MG63 (cell line): ENCODE results near the gene JAZF1. TPM values are rescaled to one million over a fixed set of nuclear protein-coding genes. Genes with fewer than 3 reads are reported as not detected.

ENCODE experiments used
- DNase-seq: peaks from one replicate; pipeline ENCODE4 v3.0.0-alpha.2; 2020
- H3K27me3 ChIP-seq: fragments of 250-450 bp; sonication (Bioruptor Pico); 2 replicates; pipeline ENCODE4 v1.5.1; 2020; ENCODE audit warnings: mild to moderate bottlenecking, moderate library complexity
- H3K36me3 ChIP-seq: fragments of 250-450 bp; sonication (Bioruptor Pico); 2 replicates; pipeline ENCODE4 v1.5.1; 2020; ENCODE audit warnings: mild to moderate bottlenecking, moderate library complexity
- H3K4me3 ChIP-seq: fragments of 250-450 bp; sonication (Bioruptor Pico); 2 replicates; pipeline ENCODE4 v1.5.1; 2020; ENCODE audit warnings: mild to moderate bottlenecking, moderate library complexity
- H3K9me3 ChIP-seq: fragments of 250-450 bp; sonication (Bioruptor Pico); 2 replicates; pipeline ENCODE4 v1.5.1; 2020; ENCODE audit warnings: mild to moderate bottlenecking, moderate library complexity
- total RNA-seq: library from RNA; depleted of rRNA; stranded (reverse); fragments of >200 nt; shearing (Covaris generic); gene quantifications from 2 replicates; pipeline ENCODE4 v1.2.3, GENCODE V29; 2014; ENCODE audit warnings: low replicate concordance

The JAZF1 gene
- total RNA-seq, 1 experiment from 2014 or later = 7.6 TPM

DNA sequence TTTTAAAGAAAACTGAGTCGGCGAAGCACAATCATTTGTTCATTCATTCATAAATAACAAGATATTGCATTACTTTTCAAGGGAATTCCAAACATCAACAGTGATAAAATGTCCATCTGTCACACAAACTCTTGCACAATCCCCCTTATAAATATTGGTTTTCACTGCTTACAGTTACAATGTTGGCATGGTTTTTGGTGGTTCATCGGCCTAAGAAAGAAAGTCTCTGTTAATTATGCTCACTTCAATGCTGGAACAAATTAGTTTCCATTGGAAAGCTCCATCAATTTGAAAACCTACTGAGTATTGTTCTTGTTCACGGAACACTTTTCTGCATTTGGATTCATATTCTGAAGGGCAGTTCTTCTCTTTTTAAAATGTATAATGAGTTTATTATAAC is 188.5 kb downstream of the JAZF1 start:
- no peak for DNase-seq
- no peaks in the 10 kb centered on the region; the same call in 1 of the 2 replicates for H3K27me3 ChIP-seq
- H3K36me3 ChIP-seq = peaks cover 12% of the 10 kb centered on the region
- H3K4me3 ChIP-seq = no peak overlapping the region
- no peaks in the 10 kb centered on the region for H3K9me3 ChIP-seq

DNA sequence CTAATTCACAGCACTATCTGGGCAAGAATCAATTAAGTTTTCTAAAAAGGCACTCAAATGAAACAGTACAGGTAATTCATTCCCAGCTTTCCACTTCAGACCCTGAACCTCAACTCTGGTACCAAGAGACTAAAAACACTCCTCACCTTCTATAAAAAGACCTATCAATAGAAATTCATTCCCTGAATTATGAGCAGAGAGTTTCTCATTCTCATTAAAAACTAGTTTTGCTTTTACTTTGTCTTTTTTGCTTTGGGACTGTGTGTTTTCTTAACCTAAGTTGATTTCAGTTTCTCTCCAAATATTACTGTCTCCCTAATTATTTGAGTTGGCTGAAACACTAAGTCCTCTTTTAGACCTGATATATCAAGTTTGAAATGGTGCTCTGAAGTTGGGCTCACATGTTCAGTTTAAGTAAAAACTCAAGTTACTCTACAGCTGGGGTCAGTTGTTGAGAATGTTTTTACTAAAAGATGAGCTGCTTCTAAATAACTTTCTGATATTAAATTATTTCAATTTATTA is 189.5 kb downstream of the JAZF1 start:
- H3K27me3 ChIP-seq = no peaks in the 10 kb centered on the region; the same call in 1 of the 2 replicates
- no peak overlapping the region for H3K4me3 ChIP-seq
- H3K9me3 ChIP-seq = no peaks in the 10 kb centered on the region
- H3K36me3 ChIP-seq = peaks cover 12% of the 10 kb centered on the region
- no peak for DNase-seq

DNA sequence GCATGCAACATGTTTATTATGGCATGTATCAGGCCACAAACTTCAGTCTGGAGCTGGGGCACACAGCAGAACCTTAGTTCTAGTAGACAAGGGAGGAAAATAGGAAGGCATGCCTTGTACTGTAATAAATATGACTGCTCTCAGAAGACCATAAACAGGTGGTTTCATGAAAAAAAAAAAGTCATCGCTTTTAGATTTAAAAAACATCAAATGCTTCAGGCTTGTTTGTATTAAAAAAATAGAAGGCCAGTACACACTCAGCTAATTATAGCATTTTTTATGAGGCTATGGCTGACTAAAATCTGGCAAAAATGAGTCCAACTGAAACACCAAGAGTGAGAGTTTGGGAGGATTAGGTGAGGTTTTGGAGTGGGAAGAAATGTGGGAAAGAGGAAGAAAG is 204.1 kb downstream of the JAZF1 start:
- DNase-seq = no peak
- Histone ChIP-seq H3K4me3 (no peak overlapping the region), H3K27me3 (no peaks in the 10 kb centered on the region), H3K9me3 (no peaks in the 10 kb centered on the region), H3K36me3 (no peaks in the 10 kb centered on the region; the same call in 1 of the 2 replicates)

DNA sequence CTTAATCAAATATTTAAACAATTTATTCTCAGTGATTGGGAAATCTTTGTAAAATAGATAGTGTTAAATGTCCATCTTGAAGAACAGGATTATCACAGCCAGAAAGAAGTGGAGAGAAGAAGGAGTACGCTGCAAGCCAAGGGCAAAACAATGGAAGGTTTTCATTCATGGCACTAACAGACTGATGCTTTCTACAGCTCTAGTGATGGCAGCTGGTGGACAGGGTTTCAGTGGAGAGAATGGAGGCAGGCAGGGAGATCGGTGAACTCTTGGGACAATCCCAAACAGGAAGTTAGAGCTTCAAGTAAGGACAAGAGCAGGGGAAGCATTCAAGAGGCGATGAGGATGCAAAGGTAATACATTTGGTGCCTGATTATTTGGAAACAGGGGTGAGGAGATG is 207.0 kb downstream of the JAZF1 start:
- Histone ChIP-seq H3K4me3 (no peak overlapping the region), H3K9me3 (no peaks in the 10 kb centered on the region), H3K36me3 (no peaks in the 10 kb centered on the region; the same call in 1 of the 2 replicates), H3K27me3 (no peaks in the 10 kb centered on the region)
- no peak for DNase-seq

DNA sequence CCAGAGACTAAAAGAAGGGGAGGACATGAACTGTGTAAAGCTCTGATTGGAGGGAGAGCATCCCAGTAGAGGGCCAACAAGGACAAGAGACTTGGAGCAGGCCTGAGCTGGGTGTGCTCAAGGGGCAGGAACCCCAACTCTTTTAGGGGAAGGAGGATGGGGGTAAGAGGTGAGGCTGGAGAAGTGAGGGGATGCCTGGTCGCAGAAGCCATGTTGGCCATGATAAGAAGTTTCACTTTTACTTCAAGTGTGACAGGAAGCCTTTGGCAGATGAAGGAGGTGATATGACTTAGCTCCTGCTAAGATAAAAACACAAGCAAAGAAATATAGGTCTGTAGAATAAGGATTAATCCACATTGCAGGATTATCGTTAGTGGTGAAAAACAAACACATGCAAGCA is 208.3 kb downstream of the JAZF1 start:
- no peak for DNase-seq
- H3K27me3 ChIP-seq = no peaks in the 10 kb centered on the region
- H3K9me3 ChIP-seq = no peaks in the 10 kb centered on the region
- H3K4me3 ChIP-seq = no peak overlapping the region
- no peaks in the 10 kb centered on the region; the same call in 1 of the 2 replicates for H3K36me3 ChIP-seq

DNA sequence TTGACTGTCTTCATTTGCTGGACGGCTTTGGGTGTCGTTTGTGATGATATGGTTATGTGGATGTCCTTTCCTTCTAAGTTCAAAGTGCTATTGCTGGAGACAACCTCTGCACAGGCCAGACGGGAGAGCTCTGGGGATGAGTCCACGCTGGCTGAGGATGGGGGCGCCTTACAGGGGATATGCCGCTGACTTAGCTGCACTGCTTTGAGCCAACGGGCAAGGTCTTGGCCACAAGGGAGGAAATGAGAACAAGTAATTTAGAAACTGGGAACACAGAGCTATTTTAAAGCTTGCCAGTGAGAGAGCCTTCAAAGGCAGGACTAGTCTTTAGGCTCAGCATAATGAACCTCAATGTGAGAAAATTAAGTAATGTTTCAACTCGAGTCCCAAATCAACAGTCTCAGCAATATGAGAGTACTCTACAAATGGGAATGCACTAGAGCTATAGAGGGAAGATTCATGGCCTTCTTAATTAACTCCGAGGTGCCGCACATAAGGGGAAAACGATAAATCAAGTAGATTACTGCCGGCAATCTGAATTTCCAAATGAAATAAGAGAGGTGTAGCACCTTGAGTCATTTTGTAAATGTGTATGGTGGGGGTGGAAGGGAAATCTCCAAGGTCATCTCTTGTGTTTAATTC is 209.3 kb downstream of the JAZF1 start:
- Histone ChIP-seq H3K9me3 (no peaks in the 10 kb centered on the region), H3K36me3 (no peaks in the 10 kb centered on the region), H3K27me3 (no peaks in the 10 kb centered on the region), H3K4me3 (no peak overlapping the region)
- no peak for DNase-seq

DNA sequence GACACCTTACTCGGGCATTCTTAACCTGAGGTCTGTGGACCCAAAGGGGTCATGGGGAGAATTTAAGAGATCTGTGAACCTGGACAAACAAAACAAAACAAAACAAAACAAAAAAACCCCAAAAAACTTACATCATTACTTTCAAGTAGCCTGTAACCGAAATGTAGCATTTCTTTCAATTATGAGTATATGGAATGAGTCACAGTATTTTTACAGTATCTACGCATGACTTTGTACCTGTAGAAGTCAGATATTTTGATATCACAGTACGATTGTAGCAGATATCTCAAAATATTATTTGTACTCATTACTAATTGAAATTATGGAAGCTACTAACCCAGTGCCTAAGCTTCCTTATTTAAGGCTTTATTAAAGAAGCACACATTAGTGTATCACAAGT is 210.2 kb downstream of the JAZF1 start:
- Histone ChIP-seq H3K9me3 (no peaks in the 10 kb centered on the region), H3K36me3 (no peaks in the 10 kb centered on the region), H3K4me3 (no peak overlapping the region), H3K27me3 (no peaks in the 10 kb centered on the region)
- no peak for DNase-seq

DNA sequence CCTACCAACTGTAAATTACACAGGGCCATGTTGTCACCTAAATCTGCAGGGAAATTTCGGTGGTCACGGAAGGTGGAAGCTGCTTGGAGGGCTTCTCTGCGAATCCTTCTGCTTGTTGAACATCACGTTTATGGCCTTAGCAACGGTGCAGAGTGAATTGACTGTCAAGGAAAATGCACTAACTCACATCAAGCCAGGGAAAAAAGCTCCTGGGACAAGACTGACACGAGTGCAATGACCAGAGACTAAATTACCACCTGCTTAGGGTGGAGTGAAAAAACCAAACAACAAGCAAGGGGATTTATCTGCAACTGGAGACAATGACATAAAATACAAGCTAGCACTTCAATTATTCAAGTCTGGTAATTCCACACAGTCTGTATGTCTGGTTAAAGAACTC is 211.2 kb downstream of the JAZF1 start:
- Histone ChIP-seq H3K27me3 (no peaks in the 10 kb centered on the region), H3K36me3 (no peaks in the 10 kb centered on the region), H3K9me3 (no peaks in the 10 kb centered on the region), H3K4me3 (no peak overlapping the region)
- DNase-seq = no peak

DNA sequence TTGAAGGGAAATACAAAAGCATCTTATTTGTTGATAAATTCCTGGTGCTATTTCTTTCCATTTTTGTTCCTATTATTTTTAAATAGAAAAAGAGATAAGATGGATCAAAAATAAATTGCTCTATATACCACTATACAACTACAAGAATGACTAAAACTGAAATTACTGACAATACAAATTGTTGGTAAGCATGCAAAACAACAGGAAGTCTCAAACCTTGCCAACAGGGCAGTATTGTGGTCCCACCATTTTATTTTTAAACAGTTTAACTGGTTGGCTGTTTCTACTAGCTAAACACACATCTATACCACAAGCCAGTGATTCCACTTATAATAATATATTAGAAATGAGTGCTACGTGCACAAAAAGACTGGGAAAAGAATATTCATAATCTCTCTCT is 213.0 kb downstream of the JAZF1 start:
- no peak for DNase-seq
- H3K27me3 ChIP-seq = no peaks in the 10 kb centered on the region
- H3K4me3 ChIP-seq = no peak overlapping the region
- no peaks in the 10 kb centered on the region for H3K36me3 ChIP-seq
- no peaks in the 10 kb centered on the region for H3K9me3 ChIP-seq

DNA sequence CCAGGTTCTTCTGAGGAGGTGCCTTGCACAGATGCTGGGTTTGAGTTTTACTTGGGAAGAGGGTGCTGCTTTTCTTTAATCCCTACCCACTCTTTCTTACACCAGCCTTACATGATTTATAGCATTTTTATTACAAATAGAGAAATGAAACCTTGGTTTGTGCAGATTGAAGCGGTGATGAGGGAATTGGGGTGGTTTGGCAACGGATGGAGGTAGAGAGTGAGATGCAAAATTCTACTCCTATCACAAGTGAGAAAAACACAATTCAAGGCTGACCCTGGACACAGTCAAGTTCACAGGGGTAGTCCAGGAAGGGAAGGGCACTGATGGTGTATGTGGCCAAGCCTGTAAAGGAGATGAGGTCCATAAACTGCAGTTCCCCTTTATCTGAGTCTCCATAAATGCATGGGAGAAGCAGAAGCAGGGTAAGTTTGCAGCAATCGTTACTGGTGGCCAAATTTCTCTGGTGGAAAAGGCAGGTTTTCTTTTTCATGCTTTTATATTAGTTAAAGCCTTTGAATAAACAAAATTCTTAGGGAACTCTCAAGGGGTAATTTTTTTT is 214.3 kb downstream of the JAZF1 start:
- no peak for DNase-seq
- Histone ChIP-seq H3K9me3 (no peaks in the 10 kb centered on the region), H3K27me3 (no peaks in the 10 kb centered on the region), H3K36me3 (no peaks in the 10 kb centered on the region), H3K4me3 (no peak overlapping the region)

DNA sequence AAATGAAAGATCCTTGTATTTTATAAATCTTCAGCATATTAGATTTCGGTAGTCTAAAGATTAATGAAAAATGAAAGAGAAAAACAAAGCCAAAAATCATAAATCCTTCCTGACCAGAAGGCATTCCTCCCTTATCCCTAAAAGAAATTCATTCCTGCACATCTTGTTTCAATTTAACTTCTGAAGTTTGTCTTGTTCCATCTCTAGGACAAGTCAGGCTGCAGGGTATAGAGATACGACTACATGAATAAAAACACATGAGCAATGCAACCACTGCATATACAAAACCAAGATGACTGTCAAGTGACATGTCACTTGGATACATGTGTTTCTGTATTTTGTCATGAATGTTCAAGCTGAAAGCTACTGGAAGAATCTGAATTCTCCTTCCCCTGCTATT is 214.9 kb downstream of the JAZF1 start:
- no peaks in the 10 kb centered on the region for H3K9me3 ChIP-seq
- no peak for DNase-seq
- H3K27me3 ChIP-seq = no peaks in the 10 kb centered on the region
- H3K36me3 ChIP-seq = no peaks in the 10 kb centered on the region
- no peak overlapping the region for H3K4me3 ChIP-seq

DNA sequence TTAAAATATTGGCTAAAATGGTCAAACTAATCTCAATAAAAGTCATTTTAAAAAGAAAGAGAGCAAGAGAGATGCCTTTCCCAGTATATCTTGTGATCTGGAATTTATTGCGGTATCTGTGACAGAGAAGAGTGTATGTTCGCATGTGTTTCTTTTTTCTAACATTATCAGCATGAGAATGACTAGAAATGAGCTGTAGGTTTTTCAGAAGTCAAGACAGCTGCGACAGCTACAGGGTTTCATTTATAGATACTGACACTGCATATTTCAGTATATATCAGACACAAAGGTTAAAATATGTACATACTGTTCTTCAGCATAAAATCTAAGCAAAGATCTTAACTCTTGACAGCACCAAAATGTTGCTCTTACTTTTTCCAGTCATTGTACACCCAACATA is 215.8 kb downstream of the JAZF1 start:
- Histone ChIP-seq H3K36me3 (no peaks in the 10 kb centered on the region), H3K4me3 (no peak overlapping the region), H3K9me3 (no peaks in the 10 kb centered on the region), H3K27me3 (no peaks in the 10 kb centered on the region)
- DNase-seq = no peak

DNA sequence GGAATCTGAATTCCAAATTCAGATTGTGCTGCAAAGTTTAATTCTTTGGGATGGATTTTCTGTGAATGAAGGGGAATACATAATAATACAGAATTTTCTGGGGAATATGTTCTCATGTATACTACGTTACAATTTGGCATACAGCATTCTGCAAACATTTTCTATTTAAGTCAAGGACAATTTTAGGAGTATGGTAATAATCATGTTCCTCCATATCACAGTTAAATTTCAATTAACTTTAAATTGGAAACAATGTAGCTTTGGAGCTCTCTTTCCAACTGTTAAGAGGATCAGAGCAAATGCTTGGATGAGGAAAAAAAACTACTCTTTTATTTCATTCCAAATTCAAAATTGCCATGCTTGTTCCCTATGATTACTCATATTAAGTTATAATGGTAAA is 217.5 kb downstream of the JAZF1 start:
- Histone ChIP-seq H3K9me3 (no peaks in the 10 kb centered on the region), H3K27me3 (no peaks in the 10 kb centered on the region), H3K4me3 (no peak overlapping the region), H3K36me3 (no peaks in the 10 kb centered on the region)
- no peak for DNase-seq

DNA sequence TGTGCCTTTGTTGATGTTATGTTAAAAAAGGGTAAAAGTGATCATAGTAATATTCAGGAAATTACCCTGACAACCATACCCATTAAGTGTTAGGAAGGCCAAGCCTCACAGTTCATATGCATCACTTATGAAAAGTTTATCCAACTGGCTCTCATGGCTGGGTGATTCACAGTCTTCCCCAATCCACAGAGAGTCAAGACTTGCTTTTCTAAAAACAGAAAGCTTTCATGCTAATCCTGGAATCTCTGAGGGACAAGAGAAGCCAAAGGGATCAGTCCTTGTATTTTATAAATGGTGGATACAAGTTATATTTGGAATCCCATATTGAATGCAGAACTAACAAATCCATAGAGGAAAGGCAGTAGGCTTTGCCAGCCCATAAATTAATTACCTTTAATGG is 218.3 kb downstream of the JAZF1 start:
- Histone ChIP-seq H3K27me3 (no peaks in the 10 kb centered on the region), H3K36me3 (no peaks in the 10 kb centered on the region), H3K4me3 (no peak overlapping the region), H3K9me3 (no peaks in the 10 kb centered on the region)
- DNase-seq = no peak

DNA sequence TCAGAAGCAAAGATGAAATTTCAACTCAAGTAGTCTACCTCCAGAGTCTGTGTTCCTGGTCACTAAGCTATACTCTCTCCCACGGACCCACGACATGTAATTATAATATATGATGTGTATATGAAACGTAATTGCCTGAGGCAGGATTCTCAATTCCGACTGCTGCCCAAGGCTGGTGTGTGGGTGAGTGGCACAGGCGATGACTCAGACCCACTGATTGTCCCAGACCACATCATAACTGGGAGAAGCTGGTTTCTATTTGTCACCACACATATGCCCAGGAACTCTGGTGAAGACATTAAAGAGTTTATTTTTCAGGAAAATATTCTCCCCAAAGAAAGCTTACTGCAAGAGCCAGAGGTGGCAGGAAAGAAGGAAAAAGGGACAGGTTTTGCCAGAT is 219.3 kb downstream of the JAZF1 start:
- Histone ChIP-seq H3K27me3 (no peaks in the 10 kb centered on the region), H3K36me3 (no peaks in the 10 kb centered on the region), H3K4me3 (no peak overlapping the region), H3K9me3 (no peaks in the 10 kb centered on the region)
- peak; percentile 76 for DNase-seq

DNA sequence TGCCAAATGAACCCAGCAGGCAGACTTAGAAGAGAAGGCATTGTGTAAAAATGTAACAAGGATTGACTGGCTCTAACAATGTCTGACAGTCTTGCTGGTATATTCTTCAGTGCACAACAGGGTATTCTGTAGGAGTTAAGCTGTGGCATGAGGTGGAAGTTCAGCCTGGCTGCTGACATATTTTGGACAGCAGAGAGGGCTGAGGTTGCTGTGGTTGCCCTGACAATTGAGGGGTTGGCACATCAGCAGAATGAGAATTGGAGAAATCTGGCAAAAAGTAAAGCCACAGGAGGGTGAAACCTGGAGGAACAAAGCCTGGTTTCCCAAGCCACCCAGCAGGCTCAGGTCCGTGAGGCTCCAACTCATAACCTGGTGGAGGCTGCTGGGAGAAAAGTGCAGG is 220.2 kb downstream of the JAZF1 start:
- H3K9me3 ChIP-seq = no peaks in the 10 kb centered on the region
- no peaks in the 10 kb centered on the region for H3K36me3 ChIP-seq
- H3K27me3 ChIP-seq = no peaks in the 10 kb centered on the region
- H3K4me3 ChIP-seq = no peak overlapping the region
- no peak for DNase-seq

DNA sequence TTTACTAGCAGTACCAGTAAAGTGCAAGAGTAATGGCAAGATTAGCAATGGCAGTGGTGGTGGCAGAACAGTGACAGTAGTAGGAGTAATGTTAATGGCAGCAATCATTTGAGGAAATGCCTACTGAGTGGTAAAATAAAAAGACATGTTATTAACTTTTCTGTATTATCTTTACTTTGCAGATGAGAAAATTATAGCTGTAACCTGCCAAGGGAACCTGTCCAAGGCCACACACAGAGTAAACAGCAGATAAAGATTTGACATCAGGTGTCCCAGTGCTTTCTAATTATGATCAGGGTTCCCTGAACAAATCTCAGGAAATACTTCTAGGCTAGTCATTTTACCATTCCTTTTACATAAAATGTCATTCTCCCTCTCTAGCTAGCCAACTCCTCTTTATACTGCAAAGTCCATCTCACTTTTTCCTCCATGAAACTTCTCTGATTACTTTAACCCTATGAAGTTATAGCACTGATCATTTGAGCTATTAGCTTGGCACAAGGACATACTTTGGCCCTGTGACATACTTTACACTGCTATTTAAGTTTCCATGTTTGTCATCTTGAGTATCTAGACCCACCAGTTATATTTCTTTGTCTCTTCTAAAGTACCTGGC is 221.6 kb downstream of the JAZF1 start:
- no peaks in the 10 kb centered on the region for H3K9me3 ChIP-seq
- no peaks in the 10 kb centered on the region for H3K36me3 ChIP-seq
- no peak overlapping the region for H3K4me3 ChIP-seq
- no peaks in the 10 kb centered on the region for H3K27me3 ChIP-seq
- no peak for DNase-seq

DNA sequence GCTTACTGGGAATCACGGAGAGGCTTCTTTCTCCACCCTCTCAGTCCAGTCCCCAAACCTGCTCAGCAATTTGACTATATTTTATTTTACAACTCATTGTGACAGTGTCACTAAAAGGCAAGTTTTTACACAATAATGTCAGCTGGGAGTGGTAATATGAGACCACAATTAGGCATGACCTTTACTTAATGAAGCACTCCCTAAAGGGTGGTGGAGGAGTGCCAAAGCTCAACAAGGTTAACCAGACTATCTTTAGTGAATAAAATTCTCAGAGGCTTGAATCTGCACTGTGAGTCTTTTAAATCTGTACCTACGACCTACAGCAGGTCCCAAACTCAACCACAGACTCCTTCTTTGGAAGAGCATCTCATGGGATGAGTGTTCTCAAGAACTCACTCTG is 225.0 kb downstream of the JAZF1 start:
- H3K27me3 ChIP-seq = no peaks in the 10 kb centered on the region
- peaks cover 2% of the 10 kb centered on the region; the same call in 1 of the 2 replicates for H3K36me3 ChIP-seq
- H3K4me3 ChIP-seq = no peak overlapping the region
- DNase-seq = no peak
- no peaks in the 10 kb centered on the region for H3K9me3 ChIP-seq
